Left hindlimb (tissue), 1 donor: ENCODE measurements around the gene ATRIP.

ENCODE experiments used
- DNase-seq: peaks from one replicate; pipeline ENCODE4 v3.0.0-alpha.2; 2018

ATRIP gene

DNA sequence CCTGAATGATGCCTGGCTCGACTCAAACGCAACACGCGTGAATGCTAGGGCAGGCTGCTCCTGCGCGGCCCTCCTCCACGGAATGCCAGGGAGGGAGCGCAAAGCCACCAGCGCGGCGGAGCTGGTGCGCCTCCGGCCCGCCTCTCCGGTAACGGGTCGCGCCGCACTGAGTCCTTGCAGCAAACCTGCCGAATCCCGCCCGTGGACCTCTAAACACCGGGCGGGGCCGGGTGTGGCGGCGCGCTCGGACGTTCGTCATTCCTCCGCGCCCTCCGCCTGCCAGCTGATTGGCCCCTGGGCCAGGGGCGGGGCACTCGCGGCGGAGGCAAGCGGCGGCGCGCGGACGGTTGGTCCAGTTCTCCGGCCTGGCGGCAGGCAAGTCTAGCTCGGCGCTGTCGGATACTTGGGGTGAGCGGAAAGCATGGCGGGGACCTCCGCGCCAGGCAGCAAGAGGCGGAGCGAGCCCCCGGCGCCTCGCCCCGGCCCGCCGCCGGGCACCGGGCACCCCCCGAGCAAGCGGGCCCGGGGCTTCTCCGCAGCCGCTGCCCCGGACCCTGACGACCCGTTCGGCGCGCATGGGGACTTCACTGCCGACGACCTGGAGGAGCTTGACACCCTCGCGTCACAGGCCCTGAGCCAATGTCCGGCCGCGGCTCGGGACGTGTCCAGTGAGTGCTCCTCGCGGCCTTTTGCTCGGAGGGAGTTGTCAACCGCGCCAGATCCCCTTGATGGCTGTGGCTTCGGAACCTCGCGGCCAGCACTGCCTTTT is at the start of gene ATRIP:
ATRIP (plus strand) TSS at position 313 of the 769 bp plus-strand sequence; CDS start at position 422, 109 bp downstream.
- peak; percentile 90 for DNase-seq

DNA sequence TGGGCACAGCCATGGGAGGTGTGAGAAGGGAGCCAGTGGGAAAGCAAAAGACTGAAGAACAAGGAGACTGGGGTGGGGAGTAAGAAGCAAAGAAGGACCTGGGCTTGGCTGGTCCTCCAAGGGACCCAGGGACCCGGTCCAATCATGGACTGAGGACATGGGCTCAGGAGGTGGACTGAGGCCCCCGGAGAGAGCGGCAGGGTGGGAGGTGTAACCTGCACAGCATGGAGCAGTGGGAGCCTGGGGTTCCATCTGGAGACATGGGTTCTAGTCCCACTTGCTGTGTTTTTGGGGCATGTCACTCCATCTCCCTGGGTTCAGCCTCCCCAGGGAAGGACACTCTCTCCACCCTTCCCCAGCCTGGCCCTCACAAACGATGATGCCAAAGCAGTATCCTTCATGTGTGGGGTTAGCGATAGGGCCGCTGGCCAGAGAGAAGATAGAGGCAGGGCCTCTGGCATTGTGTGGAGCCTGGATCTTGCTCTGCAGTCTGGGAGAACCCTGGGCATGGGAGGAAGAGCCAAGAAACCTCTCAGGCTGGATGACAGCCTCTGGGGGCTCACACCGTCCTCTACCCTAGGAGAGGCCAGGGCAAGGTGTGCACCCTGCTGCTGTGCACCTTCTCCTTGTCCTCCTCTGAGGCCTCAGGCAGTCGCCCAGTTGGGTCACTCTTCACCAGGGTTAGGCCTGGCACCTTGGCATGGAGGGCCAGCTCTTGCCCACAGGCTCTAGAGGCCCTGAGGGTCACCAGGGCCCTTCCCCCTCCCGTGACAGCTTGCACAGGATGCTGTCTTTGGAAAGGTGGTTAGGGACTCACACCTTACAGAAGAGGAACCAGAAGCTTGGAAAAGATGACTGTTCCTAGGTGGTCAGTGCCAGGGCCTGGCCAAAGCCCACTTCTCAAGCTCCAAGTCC is 48.5 kb upstream of the ATRIP start:
- no peak for DNase-seq

DNA sequence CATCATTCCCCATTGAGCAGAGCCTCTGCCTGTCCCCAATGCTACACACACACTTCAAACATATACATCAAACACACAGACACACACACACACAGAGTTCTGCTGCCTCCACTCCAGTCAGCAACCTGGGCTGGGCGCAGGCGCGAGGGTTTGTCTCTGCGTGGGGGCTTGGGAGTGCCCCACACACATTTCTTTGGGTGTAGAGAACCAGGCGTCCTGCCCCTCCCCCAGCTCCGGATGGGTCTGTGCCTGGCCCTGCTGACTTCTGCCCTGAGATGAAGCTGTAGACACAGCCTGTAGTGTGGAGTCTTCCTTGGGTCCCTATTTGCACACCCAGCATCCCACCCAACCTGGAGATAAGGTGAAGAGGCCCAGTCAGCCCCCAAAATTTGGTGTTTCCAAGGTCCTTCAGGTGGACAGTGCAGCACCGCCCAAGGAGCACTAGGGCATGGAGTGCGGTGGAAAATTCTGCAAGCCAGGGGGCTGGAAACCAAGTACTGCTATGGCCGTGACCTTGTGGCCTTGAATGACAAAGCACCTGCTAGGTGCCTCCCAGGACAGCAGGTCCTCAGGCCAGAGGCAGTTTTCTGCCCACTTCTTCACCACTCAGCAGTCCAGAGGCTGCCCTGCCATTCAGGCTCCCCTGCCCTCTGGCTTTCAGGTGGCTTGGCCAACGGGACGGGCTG is 47.7 kb upstream of the ATRIP start:
- DNase-seq = no peak

DNA sequence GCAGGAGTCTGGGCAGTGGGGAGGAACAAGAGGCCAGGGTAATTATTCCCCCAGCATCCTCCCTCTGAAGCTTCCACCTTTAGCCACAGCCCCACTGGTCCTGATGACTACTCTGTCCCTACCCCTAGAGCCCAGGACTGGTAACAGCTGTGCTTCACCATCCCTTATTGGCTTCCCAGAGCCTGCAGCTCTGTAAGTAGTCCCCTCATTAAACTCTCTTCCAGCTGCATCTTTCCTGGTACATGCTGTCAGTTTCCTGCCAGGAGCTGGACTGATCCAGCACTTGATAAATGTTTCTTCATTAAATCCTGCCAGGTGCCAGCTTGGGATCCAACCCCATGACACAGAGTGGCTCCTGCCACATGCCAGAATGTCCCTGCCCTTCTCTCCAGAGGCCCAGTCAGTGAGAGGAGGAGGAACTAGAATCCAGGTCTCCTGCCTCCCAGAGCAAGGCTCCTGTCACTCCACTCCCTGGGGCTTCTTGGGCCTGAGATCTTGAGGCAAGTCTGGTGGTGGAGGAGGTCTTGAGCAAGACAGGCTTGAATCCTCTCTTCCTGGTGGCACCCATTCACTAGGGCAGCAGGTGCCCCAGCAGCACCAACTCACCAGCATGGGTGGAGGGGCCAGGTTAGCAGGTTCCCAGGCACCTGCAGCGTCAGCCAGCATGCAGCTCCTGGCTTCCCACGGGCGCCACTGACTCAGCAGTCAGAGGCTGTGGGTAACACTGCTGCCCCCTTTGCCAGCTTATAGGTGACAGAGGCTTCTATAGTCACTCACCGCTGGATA is 47.0 kb upstream of the ATRIP start:
- DNase-seq = no peak

DNA sequence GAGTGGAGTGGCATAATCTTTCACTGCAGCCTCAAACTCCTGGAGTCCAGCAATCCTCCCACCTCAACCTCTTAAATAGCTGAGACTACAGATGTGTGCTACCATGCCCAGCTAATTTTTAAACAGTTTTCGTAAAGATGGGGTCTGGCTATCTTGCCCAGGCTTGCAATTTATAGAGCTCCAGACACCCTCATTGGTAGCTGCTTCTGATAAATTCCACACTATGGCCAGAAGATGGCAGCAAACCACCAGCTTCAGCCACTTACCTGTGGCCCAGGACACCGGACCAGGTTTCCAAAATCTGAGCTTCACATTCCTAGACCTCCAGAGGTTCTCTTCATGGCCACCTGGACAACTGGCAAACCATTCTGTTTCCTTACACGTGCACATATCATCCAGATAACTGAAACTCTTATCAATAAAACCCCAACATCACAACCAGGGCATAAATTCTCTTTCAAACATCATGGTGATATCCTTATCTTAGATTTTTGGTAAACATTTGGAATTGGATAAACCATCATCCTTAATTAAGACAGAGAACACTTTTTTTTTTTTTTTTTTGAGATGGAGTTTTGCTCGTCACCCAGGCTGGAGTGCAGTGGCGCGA is 45.6 kb upstream of the ATRIP start:
- no peak for DNase-seq

DNA sequence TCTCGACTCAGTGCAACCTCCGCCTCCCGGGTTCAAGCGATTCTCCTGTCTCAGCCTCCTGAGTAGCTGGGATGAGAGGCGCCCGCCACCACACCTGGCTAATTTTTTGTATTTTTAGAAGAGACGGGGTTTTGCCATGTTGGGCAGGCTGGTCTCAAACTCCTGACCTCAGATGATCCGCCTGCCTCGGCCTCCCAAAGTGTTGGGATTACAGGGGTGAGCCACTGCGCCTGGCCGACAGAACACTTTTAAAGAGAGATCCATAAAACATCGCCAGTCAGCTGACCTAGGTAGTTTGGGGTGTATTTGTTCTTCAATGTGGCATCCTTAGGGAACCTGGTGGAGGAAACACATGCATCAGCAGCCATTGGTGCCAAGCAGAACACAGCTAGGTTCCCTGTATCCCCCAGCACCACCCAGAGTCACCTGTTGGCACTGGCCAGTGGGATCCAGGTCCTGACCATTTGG is 45.1 kb upstream of the ATRIP start:
- DNase-seq = peak; percentile 18

DNA sequence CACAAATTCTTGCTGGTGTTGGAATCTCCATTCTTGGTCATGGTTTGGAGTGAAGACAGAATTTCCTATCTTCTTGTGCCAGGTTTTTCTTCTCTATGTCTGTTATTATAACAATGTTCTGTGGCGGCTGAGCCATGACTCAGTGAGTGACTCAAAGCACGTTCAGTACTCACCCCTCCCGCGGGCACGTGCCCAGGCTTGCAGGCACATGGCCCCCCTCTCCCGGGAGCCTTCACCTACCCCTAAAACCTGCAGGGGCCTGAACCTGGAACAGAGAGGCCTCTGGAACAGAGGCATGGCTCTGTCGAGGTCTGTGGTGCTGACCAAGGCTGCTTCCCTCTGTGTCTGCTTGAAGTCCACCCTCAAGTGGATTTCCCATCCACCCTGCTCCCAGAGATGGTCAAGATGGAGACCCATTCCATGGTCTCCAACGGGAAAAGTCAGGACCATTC is 44.2 kb upstream of the ATRIP start:
- peak; percentile 50 for DNase-seq

DNA sequence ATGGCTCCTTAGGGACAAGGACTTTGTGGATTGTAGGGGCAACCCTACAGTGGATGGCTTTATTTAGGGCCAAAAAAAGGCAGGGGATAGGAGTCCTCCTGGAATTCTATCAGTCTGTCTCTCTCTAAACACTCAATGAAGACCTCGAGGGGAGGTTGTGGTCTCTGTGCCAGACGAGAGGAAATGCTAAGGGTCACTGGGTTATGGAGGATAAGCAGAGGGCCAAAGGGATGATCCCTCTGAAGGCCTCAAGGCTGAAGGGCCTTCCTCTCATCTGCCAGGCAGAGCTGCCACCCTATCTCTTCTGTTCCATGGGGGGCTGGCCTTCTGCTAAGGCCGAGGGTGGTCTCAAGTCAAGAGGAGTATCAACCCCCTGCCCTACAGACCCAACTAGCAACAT is 43.6 kb upstream of the ATRIP start:
- DNase-seq = no peak

DNA sequence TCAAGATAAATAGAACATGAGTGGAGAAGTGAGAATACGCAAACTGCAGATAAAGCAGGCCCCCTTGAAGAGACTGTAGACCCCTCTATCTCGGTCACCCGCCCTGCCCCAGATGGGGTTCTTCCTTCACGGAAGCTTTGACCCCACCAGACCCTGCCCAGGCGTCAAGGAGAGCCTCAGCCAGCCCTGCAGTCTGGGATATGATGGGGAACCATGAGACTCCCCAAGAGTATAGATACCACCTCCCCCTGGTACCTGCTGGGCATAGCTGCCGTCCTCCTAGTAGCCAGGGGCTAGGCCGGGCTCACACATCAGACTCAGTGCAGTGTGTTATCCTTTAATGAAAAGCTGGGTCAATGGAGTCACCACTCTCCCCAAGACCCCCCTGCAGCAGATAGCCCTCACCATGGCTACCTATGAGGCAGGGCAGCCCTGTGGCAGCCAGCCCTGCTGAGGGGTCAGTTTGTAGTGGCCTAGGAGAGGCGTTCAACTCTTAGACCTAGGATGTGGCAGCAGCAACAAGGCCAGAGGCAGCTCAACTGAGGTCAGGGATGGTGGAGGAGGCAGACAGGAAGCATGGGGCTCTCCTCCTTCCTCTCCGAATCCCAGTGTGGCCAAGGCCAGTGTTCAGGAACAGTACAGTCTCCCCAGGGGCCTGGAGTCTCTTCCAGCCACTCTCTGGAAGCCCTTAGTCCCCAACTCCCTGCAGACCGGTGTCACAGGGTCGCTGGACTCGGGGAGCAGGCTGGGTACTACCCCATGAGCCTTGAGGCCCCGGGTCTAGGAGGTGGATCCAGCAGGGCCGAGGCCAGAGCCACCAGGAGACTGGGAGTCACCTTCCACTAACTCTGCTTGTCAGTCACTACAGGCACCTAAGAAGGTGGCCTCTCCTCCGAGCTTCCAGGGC is 42.8 kb upstream of the ATRIP start:
- peak; percentile 24 for DNase-seq

DNA sequence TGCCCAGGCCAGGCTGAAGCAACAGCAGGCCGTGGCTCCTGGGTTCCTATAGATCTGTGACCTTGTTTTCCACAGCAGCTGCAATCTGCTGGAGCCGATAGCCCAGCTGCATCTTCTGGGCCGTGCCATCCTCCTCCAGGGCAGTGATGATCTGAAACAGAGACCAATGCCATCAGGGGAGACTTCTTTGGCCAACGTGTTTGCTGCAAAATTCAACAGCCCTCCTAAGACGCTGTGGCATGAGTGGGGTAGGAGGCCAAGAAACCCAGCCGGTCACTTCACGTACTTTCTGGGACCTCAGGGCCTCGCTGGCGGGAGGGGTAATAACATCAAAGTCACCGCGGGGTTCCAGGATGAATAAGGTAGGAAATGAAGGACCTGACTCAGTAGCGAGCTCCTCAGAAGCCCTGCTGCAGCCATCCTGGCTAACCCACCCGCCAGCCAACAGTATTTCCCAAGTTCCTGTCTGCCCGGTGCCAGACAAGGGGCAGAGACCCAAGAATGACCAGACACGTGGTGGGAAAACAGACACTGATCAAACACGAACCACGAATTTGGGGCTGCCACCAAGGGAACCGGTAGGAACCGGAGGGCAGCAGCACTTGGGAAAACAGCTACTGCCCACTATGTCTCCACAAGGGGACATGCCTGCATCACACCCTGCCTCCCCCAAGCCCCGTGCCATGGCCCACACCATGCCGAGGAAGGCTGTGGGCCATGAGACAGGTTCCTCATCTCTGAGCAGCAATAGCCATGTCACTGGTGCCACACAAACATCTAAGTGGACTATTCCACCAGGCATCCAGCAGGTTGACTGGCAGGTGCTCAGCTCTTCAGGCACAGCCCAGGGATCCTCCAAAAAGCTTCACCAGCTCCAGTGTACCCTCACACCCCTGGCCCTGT is 41.8 kb upstream of the ATRIP start:
- DNase-seq = peak; percentile 17

DNA sequence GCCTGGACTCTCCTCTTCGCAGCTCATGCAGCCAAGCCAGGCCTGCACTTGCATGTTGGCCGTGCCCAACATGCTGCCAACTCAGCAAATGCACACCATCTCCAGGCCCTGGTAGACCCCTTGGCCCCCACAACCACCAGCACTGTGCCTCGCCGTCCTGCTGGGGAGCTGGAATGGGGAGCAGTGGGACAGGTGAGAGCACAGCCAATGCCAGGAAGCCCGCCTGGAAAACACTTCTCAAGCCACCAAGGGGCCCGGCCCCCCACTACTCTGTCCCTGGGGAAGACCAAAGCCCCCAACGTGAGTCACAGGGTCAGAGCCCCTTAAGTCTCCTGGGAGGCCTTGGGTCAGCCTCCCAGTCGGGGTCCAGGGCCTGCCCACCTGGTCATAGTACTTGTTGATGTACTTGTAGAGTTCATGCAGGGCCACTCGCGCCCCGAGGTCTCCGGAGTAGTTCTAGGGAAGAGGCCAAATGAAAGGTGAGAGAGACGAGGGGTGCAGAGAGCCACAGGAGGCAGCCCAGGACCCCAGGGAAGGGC is 41.1 kb upstream of the ATRIP start:
- no peak for DNase-seq

DNA sequence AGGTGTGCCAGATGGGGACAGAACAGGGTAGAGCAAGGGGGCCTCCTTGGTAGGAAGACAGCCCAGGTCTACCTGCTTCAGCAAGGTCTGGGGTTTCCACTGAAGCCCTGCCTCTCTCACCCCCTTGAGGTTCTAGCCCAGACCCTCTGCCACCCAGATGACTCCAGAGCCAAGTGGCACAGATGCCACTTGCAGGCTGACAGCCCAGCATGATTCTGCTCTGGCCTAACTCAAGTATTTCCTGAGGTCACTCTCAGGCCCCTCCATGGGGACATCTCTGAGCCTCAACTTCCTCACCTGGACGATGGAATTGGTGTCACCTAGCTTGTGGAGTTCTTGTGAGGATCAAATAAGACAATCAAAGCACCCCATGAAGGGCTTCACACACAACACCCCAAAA is 40.6 kb upstream of the ATRIP start:
- no peak for DNase-seq

DNA sequence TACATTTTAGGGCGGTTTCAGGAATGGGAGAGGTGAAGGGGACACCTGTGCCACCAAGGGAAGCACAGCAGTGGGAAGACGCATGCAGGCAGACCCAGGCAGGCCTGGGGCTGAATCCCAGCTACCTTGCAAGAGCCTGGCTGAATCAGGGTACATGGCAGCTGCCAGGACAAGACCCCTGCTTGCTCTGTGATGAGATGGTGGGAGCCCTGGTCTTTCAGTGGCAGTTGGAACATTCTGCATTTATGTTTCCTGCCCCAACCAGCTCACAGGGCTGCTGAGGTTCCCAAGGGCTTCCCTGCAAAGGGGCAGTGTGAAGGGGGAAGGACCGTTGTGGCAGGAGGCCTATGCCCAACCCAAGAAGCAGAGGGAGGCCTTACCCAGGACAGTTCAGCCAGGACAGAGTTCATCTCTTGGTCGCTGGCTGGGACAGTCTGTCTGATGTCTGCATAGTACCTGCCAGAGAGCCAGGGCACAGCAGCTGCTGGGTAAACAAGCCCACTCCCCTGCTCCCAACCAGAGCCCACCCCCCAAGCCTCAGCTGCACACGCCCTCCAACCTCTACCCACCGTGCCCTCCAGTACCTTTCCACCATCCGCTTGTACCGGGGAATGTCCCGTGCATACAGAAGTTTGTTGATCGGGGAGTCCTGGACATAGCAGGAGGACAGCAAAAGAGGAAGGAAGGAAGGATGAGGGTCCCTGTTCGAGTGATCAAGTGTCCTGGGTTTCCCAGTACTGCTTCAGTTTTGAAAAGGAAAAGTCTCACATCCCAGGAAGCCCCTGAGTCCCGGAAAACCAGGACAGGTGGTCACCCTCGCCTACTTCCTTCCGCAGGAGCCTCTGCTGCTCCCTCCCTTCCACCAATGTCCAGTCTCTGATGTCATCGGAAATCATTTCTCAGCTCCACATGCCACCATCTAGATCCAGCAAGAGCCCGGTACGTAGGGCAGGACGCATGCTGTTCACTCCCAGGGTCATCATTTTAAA is 39.8 kb upstream of the ATRIP start:
- DNase-seq = peak; percentile 14

DNA sequence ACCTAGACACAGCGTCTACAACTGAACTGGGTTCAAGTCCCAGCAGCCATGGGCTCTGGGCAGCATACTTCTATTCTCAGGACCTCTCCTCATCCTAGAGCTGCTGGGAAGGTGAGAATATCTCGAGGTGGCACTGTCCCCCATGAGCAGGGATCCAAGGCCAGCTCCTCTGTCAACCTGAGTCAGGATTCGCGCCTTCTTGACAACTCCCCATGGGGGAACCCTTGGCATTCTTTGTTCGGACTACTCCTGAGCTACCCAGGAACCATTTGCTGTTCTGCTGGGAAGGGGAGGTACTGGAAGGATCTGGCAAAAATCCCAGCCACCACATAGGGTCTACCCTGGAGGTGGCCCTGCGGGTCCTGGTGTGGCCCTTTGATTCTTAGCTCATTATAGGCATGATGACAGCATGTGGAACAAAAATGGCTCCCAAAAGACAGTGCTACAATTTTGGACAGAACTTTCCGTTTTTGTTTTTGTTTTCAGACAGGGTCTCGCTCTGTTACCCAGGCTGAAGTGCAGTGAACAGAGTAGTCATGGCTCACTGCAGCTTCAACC is 38.9 kb upstream of the ATRIP start:
- peak; percentile 20 for DNase-seq

DNA sequence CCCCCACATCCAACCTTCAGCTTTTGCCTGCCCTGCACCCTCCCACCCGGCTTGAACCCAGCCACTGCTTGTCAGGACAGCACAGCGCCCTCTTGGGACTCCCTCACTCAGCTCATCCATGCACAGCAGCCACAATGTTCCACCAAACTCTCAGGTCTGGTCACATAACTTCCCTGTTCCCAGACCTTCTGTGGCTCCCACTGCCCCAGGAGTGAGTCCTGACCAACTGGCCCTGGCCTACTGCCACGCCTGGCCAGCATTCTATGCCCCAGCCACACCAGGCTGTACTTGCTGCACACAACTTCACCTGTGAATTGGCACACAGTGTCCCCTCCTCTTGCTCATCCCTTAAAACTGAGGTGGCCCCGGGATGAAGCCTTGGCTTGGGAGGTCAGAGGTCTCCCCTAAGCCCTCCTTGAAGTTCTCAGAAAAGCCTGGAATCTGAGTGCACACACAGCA is 37.7 kb upstream of the ATRIP start:
- no peak for DNase-seq

DNA sequence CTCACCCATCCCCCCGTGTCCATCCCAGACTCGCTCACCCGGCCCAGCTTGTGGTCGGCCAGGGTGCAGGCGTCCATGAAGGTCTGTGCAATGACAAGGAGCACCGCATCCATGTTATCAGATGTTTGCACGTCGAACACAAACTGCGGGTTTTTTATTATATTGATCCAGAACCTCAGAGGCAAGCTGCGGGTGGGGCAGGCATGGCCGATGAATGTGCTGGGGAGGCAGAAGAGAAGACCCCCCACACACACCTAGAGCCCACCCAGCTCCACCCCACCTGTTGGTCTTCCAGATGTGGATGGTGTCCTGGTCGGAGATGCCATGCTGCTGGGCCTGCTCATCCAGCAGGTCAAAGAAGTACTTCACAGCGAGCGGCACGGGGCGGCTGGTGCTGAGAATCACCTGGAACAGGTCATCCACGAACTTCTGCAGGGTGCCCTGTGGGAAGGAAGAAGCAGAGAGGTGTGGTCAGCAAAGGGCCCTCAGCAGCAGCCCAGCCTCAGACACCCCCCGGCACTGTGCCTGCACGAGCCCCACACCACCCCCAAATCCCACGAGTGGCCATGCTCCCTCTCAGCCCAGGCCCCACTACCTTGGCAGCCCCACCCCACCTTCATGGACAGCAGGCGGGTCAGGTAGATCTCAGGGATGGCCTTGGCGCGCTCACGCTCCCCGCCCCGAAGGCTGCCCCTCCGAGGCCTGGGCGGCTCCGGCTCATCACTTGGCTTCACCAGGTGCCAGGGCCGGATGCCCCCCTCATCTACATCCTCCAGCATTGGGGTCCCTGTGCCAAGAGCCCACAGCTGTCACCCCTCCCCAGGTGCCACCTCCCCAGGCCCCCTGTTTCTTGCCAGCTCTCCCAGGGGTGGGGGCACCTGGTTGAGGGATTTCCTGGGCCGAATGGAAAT is 37.0 kb upstream of the ATRIP start:
- DNase-seq = no peak
